ENCODE measurements around the gene COQ5.

COQ5 gene

DNA sequence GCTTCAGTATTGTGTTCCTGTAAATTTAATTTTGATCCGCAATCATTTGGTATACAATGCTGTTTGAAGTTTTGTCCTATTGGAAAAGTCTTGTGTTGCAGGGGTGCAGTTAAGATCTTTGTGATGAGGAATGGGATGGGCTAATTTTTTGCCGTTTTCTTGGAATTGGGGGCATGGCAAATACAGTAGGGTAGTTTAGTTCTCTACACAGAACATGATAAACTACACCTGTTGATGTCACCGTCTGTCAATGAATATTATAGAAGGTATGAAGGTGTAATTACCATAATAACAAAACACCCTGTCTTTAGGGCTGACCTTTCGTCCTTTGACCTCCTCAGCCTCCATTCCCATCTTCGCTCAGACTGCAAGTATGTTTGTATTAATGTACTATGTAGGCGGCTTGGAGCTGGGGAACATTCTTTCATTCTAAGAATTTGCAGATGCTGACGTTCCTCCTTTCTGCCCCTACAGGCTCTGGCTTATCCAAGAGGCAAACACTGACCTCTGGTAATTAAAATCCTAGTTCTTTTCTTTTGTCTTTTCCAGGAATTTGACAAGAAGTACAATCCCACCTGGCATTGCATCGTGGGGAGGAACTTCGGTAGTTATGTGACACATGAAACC is 31.3 kb downstream of the COQ5 start:
- Histone ChIP-seq H3K4me1 (ENCODE audit: low read depth, poor library complexity, severe bottlenecking) (peaks cover 15% of the 10 kb centered on the region), H3K27ac (no peak overlapping the region), H2AFZ (ENCODE audit: low read depth) (no peak overlapping the region), H3K79me2 (ENCODE audit: insufficient read depth, low read depth) (peaks cover 34% of the 10 kb centered on the region), H4K20me1 (ENCODE audit: insufficient read depth) (no peaks in the 10 kb centered on the region), H3K9ac (peak overlapping the region; percentile 59; the same call in 1 of the 2 replicates), H3K4me3 (IDR thresholded peaks at IDR 0.05; ENCODE audit: insufficient read depth, low read depth, low read length) (no peak overlapping the region), H3K4me2 (peak overlapping the region; percentile 94), H3K27me3 (ENCODE audit: insufficient read depth, low read depth) (no peaks in the 10 kb centered on the region), H3K36me3 (ENCODE audit: insufficient read depth) (no peaks in the 10 kb centered on the region)
- TF ChIP-seq, protein P1, sequence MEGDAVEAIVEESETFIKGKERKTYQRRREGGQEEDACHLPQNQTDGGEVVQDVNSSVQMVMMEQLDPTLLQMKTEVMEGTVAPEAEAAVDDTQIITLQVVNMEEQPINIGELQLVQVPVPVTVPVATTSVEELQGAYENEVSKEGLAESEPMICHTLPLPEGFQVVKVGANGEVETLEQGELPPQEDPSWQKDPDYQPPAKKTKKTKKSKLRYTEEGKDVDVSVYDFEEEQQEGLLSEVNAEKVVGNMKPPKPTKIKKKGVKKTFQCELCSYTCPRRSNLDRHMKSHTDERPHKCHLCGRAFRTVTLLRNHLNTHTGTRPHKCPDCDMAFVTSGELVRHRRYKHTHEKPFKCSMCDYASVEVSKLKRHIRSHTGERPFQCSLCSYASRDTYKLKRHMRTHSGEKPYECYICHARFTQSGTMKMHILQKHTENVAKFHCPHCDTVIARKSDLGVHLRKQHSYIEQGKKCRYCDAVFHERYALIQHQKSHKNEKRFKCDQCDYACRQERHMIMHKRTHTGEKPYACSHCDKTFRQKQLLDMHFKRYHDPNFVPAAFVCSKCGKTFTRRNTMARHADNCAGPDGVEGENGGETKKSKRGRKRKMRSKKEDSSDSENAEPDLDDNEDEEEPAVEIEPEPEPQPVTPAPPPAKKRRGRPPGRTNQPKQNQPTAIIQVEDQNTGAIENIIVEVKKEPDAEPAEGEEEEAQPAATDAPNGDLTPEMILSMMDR (conservative IDR thresholded peaks at IDR 0.05; ENCODE audit: low read depth, low read length): no peak

DNA sequence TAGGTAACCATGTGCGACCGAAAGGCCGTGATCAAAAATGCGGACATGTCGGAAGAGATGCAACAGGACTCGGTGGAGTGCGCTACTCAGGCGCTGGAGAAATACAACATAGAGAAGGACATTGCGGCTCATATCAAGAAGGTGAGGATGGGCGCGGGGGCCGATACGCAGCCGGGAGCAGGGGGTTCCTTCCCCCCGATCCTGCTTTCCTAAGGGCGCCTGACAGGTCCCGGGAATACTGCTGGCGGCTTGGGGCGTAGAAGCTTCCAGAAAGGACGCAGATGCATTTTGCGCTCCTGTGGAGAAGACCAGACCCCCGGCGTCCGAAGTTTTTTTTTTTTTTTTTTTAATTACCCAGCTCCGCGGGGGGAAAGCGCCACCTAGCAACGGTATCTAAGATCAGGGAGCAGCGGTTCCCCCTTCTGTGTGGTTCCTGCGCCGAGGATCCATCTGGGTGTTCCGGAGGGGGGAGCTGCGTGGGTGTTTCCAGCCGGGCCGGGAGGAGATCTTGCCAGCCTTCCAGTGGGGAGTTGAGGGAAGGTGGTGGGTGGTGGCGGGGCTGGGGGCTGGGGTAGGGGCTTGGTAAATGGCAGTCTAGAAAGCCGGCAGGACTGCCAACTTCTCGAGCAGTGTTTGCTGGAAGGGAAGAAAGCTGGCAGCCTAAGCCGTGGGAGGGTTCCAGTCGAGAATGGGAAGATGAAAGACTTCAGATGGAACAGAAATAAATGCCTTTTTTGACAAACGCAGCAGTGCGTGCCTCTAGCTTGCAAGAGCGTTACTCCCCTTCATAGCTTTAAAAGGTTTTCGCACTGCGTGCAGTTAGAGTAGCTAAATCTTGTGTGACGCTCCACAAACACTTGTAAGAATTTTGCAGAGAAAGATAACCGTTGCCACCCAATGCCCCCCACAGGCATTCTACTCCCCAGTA is 32.3 kb downstream of the COQ5 start:
- Histone ChIP-seq H3K9ac (peak overlapping the region; percentile 59), H3K4me1 (ENCODE audit: low read depth, poor library complexity, severe bottlenecking) (peaks cover 15% of the 10 kb centered on the region), H2AFZ (ENCODE audit: low read depth) (no peak overlapping the region), H3K27ac (peak overlapping the region; percentile 42), H3K27me3 (ENCODE audit: insufficient read depth, low read depth) (no peaks in the 10 kb centered on the region), H3K36me3 (ENCODE audit: insufficient read depth) (no peaks in the 10 kb centered on the region), H3K79me2 (ENCODE audit: insufficient read depth, low read depth) (peaks cover 34% of the 10 kb centered on the region), H4K20me1 (ENCODE audit: insufficient read depth) (no peaks in the 10 kb centered on the region), H3K4me2 (peak overlapping the region; percentile 94), H3K4me3 (IDR thresholded peaks at IDR 0.05; ENCODE audit: insufficient read depth, low read depth, low read length) (no peak overlapping the region)
- TF ChIP-seq, protein P1 (conservative IDR thresholded peaks at IDR 0.05; ENCODE audit: low read depth, low read length): no peak

DNA sequence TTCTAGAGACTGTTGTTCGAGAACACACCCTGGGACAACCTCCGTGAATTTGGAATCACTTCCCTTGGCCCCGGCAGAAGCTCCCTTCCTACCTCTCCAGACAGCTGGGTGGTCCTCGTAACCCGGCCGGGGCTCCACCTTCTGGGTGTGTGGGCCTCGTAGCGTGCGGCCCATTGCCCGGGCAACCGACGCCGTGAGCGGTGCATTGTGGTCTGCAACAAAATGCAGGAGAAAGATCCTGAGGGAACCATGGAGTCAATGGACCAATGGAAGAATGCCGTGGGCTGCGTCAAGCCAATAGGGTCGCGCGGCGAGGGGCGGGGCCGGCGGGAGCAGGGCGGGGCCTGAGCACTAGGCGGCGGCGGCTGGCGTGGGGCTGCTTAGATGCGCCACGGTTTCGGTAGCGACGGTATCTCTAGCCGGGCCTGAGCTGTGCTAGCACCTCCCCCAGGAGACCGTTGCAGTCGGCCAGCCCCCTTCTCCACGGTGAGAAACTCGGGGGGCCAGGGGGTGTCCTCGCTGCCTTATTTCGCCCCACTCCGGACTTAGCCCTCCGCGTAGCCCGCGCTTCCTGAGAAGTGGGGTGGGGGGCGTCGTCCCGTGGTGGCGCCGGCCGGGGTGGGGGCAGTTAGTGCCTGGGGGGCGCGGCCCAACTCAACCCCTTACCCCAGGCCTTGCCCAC is 33.1 kb downstream of the COQ5 start, which contains the start of gene DYNLL1:
TSS of gene DYNLL1 (plus strand) at position 383 of the 682 bp plus-strand sequence. CDS start 309 bp downstream, outside the sequence.
- H2AFZ ChIP-seq (ENCODE audit: low read depth): peak within 1 kb of the TSS; percentile 38; the same call in 1 of the 2 replicates
- peak within 1 kb of the TSS; percentile 80 for H3K4me2 ChIP-seq
- no peaks in the 10 kb centered on the region for H3K27me3 ChIP-seq (ENCODE audit: insufficient read depth, low read depth)
- peaks cover 15% of the 10 kb centered on the region for H3K4me1 ChIP-seq (ENCODE audit: low read depth, poor library complexity, severe bottlenecking)
- H4K20me1 ChIP-seq (ENCODE audit: insufficient read depth): no peaks in the 10 kb centered on the region
- H3K79me2 ChIP-seq (ENCODE audit: insufficient read depth, low read depth): peaks cover 34% of the 10 kb centered on the region
- no peaks in the 10 kb centered on the region for H3K36me3 ChIP-seq (ENCODE audit: insufficient read depth)
- H3K9ac ChIP-seq: peak within 1 kb of the TSS; percentile 59
- H3K4me3 ChIP-seq (IDR thresholded peaks at IDR 0.05; ENCODE audit: insufficient read depth, low read depth, low read length): no peak within 1 kb of the TSS
- H3K27ac ChIP-seq: peak within 1 kb of the TSS; percentile 42
- TF ChIP-seq, protein P1 (conservative IDR thresholded peaks at IDR 0.05; ENCODE audit: low read depth, low read length): no peak

DNA sequence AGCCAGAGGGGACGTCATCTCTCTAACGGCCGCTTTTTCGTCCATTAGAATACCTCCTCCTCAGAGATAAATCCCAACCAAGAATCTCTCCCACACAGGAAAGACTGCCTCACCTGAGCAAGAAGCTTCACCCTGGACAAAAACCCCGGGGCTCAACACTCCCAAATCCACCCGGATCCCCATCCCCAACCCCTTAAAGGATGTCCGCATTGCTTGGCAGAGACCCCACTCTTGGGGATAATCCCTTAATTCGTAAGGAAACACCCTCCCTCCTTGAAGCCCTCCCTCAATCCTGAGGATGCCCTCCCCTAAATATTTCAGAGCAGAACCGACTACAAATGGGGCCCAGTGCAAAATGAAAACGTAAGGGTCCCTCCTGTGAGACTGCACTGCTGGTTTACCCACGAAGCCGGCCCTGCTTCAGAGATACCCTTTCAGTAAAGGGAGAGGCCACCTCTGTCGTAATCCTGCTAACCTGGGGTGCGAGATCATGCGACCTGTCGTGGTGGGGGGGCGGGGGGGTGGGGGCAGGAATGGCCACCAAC is 33.7 kb downstream of the COQ5 start:
- Histone ChIP-seq H3K27ac (no peak overlapping the region), H4K20me1 (ENCODE audit: insufficient read depth) (no peaks in the 10 kb centered on the region)

More for the DNA sequence above, 33.7 kb downstream of the COQ5 start:
- Histone ChIP-seq H3K4me2 (peak overlapping the region; percentile 80), H3K36me3 (ENCODE audit: insufficient read depth) (no peaks in the 10 kb centered on the region), H3K27me3 (ENCODE audit: insufficient read depth, low read depth) (no peaks in the 10 kb centered on the region), H3K9ac (no peak overlapping the region; the same call in 1 of the 2 replicates), H2AFZ (ENCODE audit: low read depth) (peak overlapping the region; percentile 38; the same call in 1 of the 2 replicates), H3K4me3 (IDR thresholded peaks at IDR 0.05; ENCODE audit: insufficient read depth, low read depth, low read length) (no peak overlapping the region), H3K4me1 (ENCODE audit: low read depth, poor library complexity, severe bottlenecking) (peaks cover 15% of the 10 kb centered on the region), H3K79me2 (ENCODE audit: insufficient read depth, low read depth) (peaks cover 34% of the 10 kb centered on the region)
- TF ChIP-seq, protein P1 (conservative IDR thresholded peaks at IDR 0.05; ENCODE audit: low read depth, low read length): no peak

Measured in KMS-11 (cell line).